Smooth muscle cell (in vitro differentiated cells): Measurements from ENCODE around the gene TANGO6. TPM values are rescaled to one million over a fixed set of nuclear protein-coding genes. Genes with fewer than 3 reads are reported as not detected.

Experiments used
- DNase-seq: peaks from one replicate; lab custom pipeline; 2025; ENCODE audit not compliant: unreplicated experiment; lab: John Stamatoyannopoulos, UW
- H2AFZ ChIP-seq: fragments of 200-600 bp; sonication (generic); 2 replicates; pipeline ENCODE4 v1.6.0; 2016; ENCODE audit warnings: antibody characterized with exemption, low read depth, mild to moderate bottlenecking
- H3F3A ChIP-seq: fragments of 200-600 bp; sonication (generic); 2 replicates; pipeline ENCODE4 v1.6.0; 2017; ENCODE audit warnings: antibody characterized with exemption, low read depth
- H3K27ac ChIP-seq: fragments of 200-600 bp; sonication (generic); 2 replicates; pipeline ENCODE4 v1.5.1; 2016; ENCODE audit warnings: low read depth, mild to moderate bottlenecking
- H3K27me3 ChIP-seq: fragments of 200-600 bp; sonication (generic); 2 replicates; pipeline ENCODE4 v1.6.1; 2016; ENCODE audit warnings: low read depth, mild to moderate bottlenecking
- H3K36me3 ChIP-seq: fragments of 200-600 bp; sonication (generic); 2 replicates; pipeline ENCODE4 v1.5.1; 2016; ENCODE audit warnings: low read depth
- H3K4me1 ChIP-seq: fragments of 200-600 bp; sonication (generic); 2 replicates; pipeline ENCODE4 v1.5.1; 2016; ENCODE audit warnings: low read depth
- H3K4me2 ChIP-seq: fragments of 200-600 bp; sonication (generic); 2 replicates; pipeline ENCODE4 v1.6.0; 2016; ENCODE audit warnings: mild to moderate bottlenecking
- H3K4me3 ChIP-seq: fragments of 200-600 bp; sonication (generic); 2 replicates; pipeline ENCODE4 v1.5.1; 2016; ENCODE audit warnings: mild to moderate bottlenecking
- H3K79me2 ChIP-seq: fragments of 200-600 bp; sonication (generic); 2 replicates; pipeline ENCODE4 v1.6.0; 2016; ENCODE audit warnings: low read depth, mild to moderate bottlenecking
- H3K9ac ChIP-seq: fragments of 200-600 bp; sonication (generic); 2 replicates; pipeline ENCODE4 v1.6.0; 2016; ENCODE audit warnings: low read depth
- H3K9me3 ChIP-seq: fragments of 200-600 bp; sonication (generic); replicated peaks from 2 replicates; pipeline ENCODE4 v1.5.1; 2016; ENCODE audit warnings: low read depth
- H4K20me1 ChIP-seq: fragments of 200-600 bp; sonication (generic); 2 replicates; pipeline ENCODE4 v1.6.0; 2016; ENCODE audit warnings: low read depth
- CTCF ChIP-seq: fragments of 200-600 bp; sonication (generic); IDR thresholded peaks from 2 replicates; pipeline ENCODE4 v1.5.1; 2017; ENCODE audit warnings: borderline replicate concordance, mild to moderate bottlenecking, antibody characterized with exemption; ENCODE audit not compliant: insufficient read depth, poor library complexity, severe bottlenecking
- WGBS: methylation state at CpG from one replicate; pipeline ENCODE4 v1.1.7; 2016; ENCODE audit warnings: low lambda C conversion rate; 5-methylcytosine and 5-hydroxymethylcytosine counted together
- polyA plus RNA-seq: library from polyadenylated mRNA; unstranded; fragments of >200 nt; fragmentation: Nextera tagmentation; extraction: Ambion mirVana; gene quantifications from 2 replicates; pipeline ENCODE4 v1.2.1, GENCODE V29; 2016
- total RNA-seq: library from RNA; depleted of rRNA; stranded (reverse); fragments of >200 nt; gene quantifications from 2 replicates; pipeline ENCODE4 v1.2.3, GENCODE V29; 2014

Gene TANGO6
- total and polyA plus RNA-seq, 2 experiments from 2014 or later: 4.5 to 5.2 TPM

- H4K20me1 ChIP-seq: no peaks in the 10 kb centered on the region
- no peaks in the 10 kb centered on the region for H3K4me1 ChIP-seq
- no peak overlapping the region for H3K27ac ChIP-seq
- TF ChIP-seq CTCF: no peak
- 65% methylated on average over 3 of the region's 3 CpGs for WGBS
- no peak for DNase-seq
- H3K9ac ChIP-seq: no peak overlapping the region
- no peaks in the 10 kb centered on the region for H3F3A ChIP-seq
- no peak overlapping the region for H3K4me3 ChIP-seq
- no peak overlapping the region for H3K4me2 ChIP-seq
- no peaks in the 10 kb centered on the region for H3K27me3 ChIP-seq
- no peaks in the 10 kb centered on the region for H3K36me3 ChIP-seq
- H3K9me3 ChIP-seq: no peaks in the 10 kb centered on the region
- no peaks in the 10 kb centered on the region for H3K79me2 ChIP-seq
- H2AFZ ChIP-seq: no peak overlapping the region
Observed at GRCh38 chr16:68907297-68907696, 64.0 kb downstream of the TANGO6 start.

DNA sequence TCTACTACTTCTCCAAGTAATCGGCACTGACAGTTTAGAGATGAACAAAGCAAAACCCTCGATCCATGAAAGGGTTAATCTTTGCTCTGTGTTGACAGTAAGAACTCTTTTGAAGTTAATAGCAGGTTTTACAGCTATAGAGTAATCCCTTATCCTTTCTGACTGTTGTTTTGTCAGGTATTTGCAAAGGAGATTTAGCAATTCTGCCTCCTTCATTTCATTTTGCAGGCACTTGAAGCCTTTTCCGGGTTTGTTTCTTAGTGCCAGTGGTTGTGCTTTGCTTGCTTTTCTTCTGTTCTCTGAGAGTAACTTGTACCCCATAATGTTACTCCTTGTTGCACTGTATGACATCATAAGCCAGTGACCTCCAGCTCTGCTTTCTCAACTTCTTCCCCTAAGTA is 64.5 kb downstream of the TANGO6 start:
- Histone ChIP-seq H3K27me3 (no peaks in the 10 kb centered on the region), H3K4me1 (no peaks in the 10 kb centered on the region), H2AFZ (no peak overlapping the region), H3K4me3 (no peak overlapping the region), H3K9ac (no peak overlapping the region), H3K4me2 (no peak overlapping the region), H3K9me3 (no peaks in the 10 kb centered on the region), H3K27ac (no peak overlapping the region), H3F3A (no peaks in the 10 kb centered on the region), H3K79me2 (no peaks in the 10 kb centered on the region), H3K36me3 (no peaks in the 10 kb centered on the region), H4K20me1 (no peaks in the 10 kb centered on the region)
- WGBS: 40% methylated on average over 3 of the region's 3 CpGs
- no peak for DNase-seq
- no peak for TF ChIP-seq CTCF

GRCh38 chr16:68909099-68909733 is 65.9 kb downstream of the TANGO6 start:
- no peak overlapping the region for H3K27ac ChIP-seq
- no peak for DNase-seq

More at GRCh38 chr16:68909099-68909733, 65.9 kb downstream of the TANGO6 start:
- no peaks in the 10 kb centered on the region for H3K27me3 ChIP-seq
- H3K9ac ChIP-seq: no peak overlapping the region
- H3K4me1 ChIP-seq: no peaks in the 10 kb centered on the region
- 92% methylated on average over 8 of the region's 8 CpGs for WGBS
- no peaks in the 10 kb centered on the region for H4K20me1 ChIP-seq
- H3K79me2 ChIP-seq: no peaks in the 10 kb centered on the region
- no peak overlapping the region for H2AFZ ChIP-seq
- H3K9me3 ChIP-seq: no peaks in the 10 kb centered on the region
- no peak overlapping the region for H3K4me3 ChIP-seq
- H3K4me2 ChIP-seq: no peak overlapping the region
- H3K36me3 ChIP-seq: no peaks in the 10 kb centered on the region
- H3F3A ChIP-seq: no peaks in the 10 kb centered on the region
- no peak for TF ChIP-seq CTCF
